ENCODE results near the gene HOXC5.

HOXC5 gene

DNA sequence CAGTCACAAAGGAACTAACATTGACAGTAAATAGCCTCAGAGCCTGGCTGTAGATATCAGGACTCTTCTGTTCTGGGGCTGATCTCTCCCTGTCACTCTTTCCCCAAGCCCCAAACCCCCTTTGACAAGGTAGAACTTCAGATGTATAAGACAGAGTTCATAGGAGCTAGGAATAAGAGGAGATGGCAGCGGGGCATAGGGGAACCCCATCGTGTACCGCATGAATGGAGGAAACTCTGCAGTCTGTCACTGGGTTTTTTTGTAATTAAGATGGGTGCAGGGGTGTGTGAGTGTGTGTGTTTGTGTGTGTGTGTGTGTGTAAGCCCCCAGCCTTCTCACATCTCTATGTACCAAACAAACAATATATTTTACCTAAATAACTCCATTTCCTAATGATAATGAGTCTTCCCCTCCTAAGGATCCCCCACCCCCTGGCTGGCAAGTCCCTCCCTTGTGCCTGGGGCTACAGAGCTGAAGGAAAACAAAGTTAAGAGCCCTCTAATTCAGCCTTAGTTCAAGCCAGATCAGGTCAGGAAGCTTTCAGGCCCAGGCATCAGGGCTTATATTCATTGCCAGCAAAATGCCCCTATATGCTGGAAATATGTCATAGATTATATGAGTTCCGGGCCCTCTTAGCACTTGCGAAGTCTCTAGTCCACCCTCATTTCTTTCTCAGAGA, 11.7 kb downstream of the HOXC5 start:
- ChIA-PET POLR2A (ENCODE audit: low non-redundant PET) (no interaction called here), CTCF (interaction anchor here (0.5 to 1.1 kb wide), 2 partner anchors 103 to 112 kb away, joined by 3 to 4 read pairs; no protein-coding TSS in a partner anchor)
- no peak overlapping the region for H3K27ac ChIP-seq
- no peak for DNase-seq (ENCODE audit: low spot score)
- TF ChIP-seq, protein P1, sequence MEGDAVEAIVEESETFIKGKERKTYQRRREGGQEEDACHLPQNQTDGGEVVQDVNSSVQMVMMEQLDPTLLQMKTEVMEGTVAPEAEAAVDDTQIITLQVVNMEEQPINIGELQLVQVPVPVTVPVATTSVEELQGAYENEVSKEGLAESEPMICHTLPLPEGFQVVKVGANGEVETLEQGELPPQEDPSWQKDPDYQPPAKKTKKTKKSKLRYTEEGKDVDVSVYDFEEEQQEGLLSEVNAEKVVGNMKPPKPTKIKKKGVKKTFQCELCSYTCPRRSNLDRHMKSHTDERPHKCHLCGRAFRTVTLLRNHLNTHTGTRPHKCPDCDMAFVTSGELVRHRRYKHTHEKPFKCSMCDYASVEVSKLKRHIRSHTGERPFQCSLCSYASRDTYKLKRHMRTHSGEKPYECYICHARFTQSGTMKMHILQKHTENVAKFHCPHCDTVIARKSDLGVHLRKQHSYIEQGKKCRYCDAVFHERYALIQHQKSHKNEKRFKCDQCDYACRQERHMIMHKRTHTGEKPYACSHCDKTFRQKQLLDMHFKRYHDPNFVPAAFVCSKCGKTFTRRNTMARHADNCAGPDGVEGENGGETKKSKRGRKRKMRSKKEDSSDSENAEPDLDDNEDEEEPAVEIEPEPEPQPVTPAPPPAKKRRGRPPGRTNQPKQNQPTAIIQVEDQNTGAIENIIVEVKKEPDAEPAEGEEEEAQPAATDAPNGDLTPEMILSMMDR (conservative IDR thresholded peaks at IDR 0.05; ENCODE audit: low read depth) = no peak

DNA sequence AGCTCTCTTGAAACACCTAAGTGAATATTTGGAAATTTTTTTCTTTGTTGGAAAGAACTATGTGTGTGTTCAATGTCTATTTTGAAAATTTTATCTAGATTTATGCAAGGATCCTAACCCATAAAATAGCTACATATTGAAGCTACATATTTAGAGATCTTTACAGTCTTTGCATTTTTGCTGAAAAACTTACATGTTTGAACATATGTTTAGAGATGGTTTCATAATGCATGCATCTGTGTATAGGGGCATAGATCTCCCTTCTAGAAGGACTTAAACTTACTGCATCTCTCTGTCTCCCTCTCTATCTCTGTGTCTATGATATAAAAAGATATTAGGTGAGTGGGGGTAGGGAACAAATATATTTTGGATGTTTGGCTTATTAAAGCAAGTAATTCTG, 12.6 kb downstream of the HOXC5 start:
- ChIA-PET CTCF (interaction anchor here (0.6 to 1.1 kb wide), 2 partner anchors 40 to 112 kb away, joined by 3 read pairs; no protein-coding TSS in a partner anchor), POLR2A (ENCODE audit: low non-redundant PET) (no interaction called here)
- H3K27ac ChIP-seq = no peak overlapping the region
- TF ChIP-seq, protein P1 (conservative IDR thresholded peaks at IDR 0.05; ENCODE audit: low read depth) = no peak
- DNase-seq (ENCODE audit: low spot score) = no peak

DNA sequence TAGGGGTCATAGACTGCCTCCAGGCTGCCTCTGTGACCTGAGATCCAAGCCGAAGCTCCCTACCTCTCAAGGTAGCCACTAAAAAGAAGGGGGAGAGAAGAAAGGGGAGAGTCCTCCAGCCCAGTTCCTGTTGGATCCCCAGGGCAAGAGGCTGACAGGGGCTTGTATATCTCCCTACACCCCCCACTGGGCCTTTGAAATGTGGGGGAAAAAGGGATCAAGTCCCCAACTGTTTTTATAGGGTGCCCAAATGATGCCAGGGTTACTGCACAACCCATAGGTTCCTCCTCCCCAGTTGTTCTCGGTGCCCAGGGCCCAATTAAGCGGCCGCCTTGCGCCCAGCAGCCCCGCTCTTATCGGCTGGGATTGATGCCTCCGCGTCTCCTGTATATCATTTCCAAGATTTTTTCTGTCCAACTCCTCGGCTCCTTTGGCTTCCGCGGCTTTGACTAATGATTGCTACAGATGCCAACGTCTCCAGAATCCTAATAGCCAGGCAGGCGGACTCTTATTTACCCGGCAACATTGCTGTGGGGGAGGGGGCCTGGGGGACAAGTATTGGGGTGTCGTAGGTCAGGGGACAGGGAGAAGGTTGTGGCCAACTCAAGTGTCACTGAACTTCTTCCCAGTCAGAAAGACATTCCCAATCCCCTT, 13.1 kb downstream of the HOXC5 start:
- no peak for DNase-seq (ENCODE audit: low spot score)
- ChIA-PET POLR2A (ENCODE audit: low non-redundant PET) (no interaction called here), CTCF (interaction anchor here (0.6 kb wide), 1 partner anchor 40 kb away, joined by 3 read pairs; no protein-coding TSS in a partner anchor)
- H3K27ac ChIP-seq = no peak overlapping the region
- TF ChIP-seq, protein P1 (conservative IDR thresholded peaks at IDR 0.05; ENCODE audit: low read depth) = no peak

DNA sequence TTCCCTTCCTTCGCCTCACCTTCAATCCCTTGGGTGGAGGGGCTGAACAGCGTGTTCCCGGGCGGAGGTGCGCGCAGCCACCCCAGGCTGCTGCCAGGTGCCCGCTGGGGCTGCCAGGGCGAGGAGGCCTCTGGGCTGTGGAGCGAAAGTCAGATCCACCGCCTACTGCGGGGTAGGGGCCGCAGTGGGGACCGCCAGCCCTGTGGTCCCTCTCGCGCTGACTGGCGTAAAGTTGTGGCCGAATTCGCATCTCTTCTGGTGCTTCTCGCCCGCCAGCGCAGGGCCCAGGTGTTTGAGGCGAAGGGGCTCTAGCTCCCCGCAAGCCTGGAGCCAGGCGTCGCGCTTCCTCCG, 13.9 kb downstream of the HOXC5 start:
- TF ChIP-seq, protein P1 (conservative IDR thresholded peaks at IDR 0.05; ENCODE audit: low read depth) = no peak
- ChIA-PET POLR2A (ENCODE audit: low non-redundant PET) (no interaction called here), CTCF (interaction anchor here (1.1 kb wide), 1 partner anchor 160 kb away, joined by 3 read pairs; no protein-coding TSS in a partner anchor)
- H3K27ac ChIP-seq = no peak overlapping the region
- DNase-seq (ENCODE audit: low spot score) = no peak

DNA sequence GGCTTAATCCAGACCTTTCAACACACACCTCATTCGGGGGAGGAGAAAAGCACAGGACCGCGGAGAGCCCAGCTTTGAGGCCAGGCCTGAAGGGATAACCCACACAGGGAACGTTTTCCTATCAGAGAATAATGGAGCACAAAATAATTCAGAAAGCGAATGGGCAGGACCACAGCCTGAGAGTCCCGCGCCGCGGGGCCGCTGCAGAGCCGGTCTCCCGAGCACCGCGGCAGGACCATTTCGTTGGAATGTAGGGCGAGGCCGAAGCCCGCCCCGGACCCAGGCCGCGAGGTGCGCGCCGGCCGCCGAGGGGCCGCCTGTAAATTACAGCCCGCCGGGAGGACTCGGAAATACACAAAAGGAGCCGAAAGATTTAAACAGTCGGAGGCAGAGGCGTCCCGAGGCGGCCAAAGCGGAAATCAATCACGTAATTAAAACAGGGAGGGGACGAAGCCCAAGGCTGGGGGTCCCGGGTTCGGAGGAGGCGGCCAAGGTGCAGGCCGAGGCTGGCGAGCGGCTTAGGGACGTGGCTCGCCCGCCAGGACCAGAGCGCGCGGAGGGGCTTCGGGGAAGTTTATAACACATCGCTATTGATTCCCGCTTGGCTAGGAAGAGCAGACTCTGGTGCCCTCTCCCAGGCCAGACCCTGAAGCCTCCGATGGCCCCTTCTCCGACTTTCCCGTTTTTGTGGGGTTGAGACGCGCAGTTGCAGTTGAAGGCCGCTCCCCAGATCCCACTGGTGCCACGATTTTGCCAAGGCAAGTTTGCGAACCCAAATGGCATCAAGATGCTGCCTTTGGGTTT, 14.5 kb downstream of the HOXC5 start:
- POLR2A ChIA-PET (ENCODE audit: low non-redundant PET) = no interaction called here
- TF ChIP-seq, protein P1 (conservative IDR thresholded peaks at IDR 0.05; ENCODE audit: low read depth) = no peak
- no peak overlapping the region for H3K27ac ChIP-seq
- DNase-seq (ENCODE audit: low spot score) = no peak
- CTCF ChIA-PET = interaction anchor here (1.1 kb wide), 1 partner anchor 160 kb away, joined by 3 read pairs; no protein-coding TSS in a partner anchor

DNA sequence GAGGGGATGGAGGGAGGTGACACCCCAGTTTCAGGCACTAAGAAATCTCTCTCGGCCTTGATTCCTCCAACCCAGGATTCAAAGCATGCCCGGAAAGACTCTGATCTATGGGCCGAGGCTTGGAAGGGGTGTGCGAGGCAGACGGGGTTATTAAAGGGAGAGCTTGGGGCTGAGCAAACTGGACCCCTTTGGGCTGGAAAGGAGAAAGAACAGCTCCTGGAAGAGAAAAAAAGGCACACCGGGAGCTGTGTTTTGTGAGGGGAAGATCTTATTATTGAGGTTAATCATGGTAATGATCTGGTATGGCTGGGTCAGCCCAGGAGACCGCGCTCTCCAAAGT, 15.1 kb downstream of the HOXC5 start:
- DNase-seq (ENCODE audit: low spot score) = no peak
- ChIA-PET POLR2A (ENCODE audit: low non-redundant PET) (no interaction called here), CTCF (no interaction called here)
- no peak overlapping the region for H3K27ac ChIP-seq
- TF ChIP-seq, protein P1 (conservative IDR thresholded peaks at IDR 0.05; ENCODE audit: low read depth) = no peak
